Neural cell (in vitro differentiated cells): ENCODE results near the gene FOSL2. TPM values are rescaled to one million over a fixed set of nuclear protein-coding genes. Genes with fewer than 3 reads are reported as not detected.

Experiments used
- H2AFZ ChIP-seq: fragments of 200-600, 300-800 bp; sonication (generic), shearing (Covaris generic); 2 replicates; pipeline ENCODE4 v1.6.0; 2014; ENCODE audit warnings: low read depth, mild to moderate bottlenecking, antibody characterized with exemption, low read length, moderate library complexity
- H3F3A ChIP-seq: fragments of 200-600 bp; shearing (Covaris generic); 2 replicates; pipeline ENCODE4 v1.6.1; 2016; ENCODE audit warnings: mild to moderate bottlenecking, moderate library complexity, mixed read lengths, antibody characterized with exemption, low read length; ENCODE audit not compliant: insufficient read depth, poor library complexity, severe bottlenecking
- H3K27ac ChIP-seq: fragments of 200-600, 300-800 bp; sonication (generic), shearing (Covaris generic); 2 replicates; pipeline ENCODE4 v1.5.1; 2014; ENCODE audit warnings: mild to moderate bottlenecking, low read length, moderate library complexity
- H3K27me3 ChIP-seq: fragments of 300-800, 200-600 bp; sonication (generic), shearing (Covaris generic); 2 replicates; pipeline ENCODE4 v1.6.0; 2014; ENCODE audit warnings: mild to moderate bottlenecking, low read depth, low read length, moderate library complexity; ENCODE audit not compliant: insufficient read depth
- H3K36me3 ChIP-seq: fragments of 300-800, 200-600 bp; sonication (generic), shearing (Covaris generic); 2 replicates; pipeline ENCODE4 v1.5.1; 2014; ENCODE audit warnings: mild to moderate bottlenecking, antibody characterized with exemption, low read length, moderate library complexity; ENCODE audit not compliant: insufficient read depth
- H3K4me2 ChIP-seq: fragments of 300-800, 200-600 bp; sonication (generic), shearing (Covaris generic); 2 replicates; pipeline ENCODE4 v1.6.0; 2014; ENCODE audit warnings: mild to moderate bottlenecking, low read length
- H3K4me3 ChIP-seq: fragments of 300-800, 200-600 bp; sonication (generic), shearing (Covaris generic); 2 replicates; pipeline ENCODE4 v1.5.1; 2014; ENCODE audit warnings: mild to moderate bottlenecking, low read length, moderate library complexity
- H3K79me2 ChIP-seq: fragments of 200-600 bp; shearing (Covaris generic); replicated peaks from 2 replicates; pipeline ENCODE4 v1.6.0; 2014; ENCODE audit warnings: mild to moderate bottlenecking, low read length, moderate library complexity; ENCODE audit not compliant: insufficient read depth
- H3K9ac ChIP-seq: fragments of 300-800, 200-600 bp; sonication (generic), shearing (Covaris generic); 2 replicates; pipeline ENCODE4 v1.6.1; 2016; ENCODE audit warnings: mild to moderate bottlenecking, low read length, mixed read lengths
- H3K9me2 ChIP-seq: fragments of 200-600 bp; shearing (Covaris generic); 2 replicates; pipeline ENCODE4 v1.6.1; 2016; ENCODE audit warnings: mild to moderate bottlenecking, low read length, mixed read lengths; ENCODE audit not compliant: insufficient read depth
- H3K9me3 ChIP-seq: fragments of 200-600, 300-800 bp; sonication (generic), shearing (Covaris generic); 2 replicates; pipeline ENCODE4 v1.6.1; 2016; ENCODE audit warnings: mild to moderate bottlenecking, mixed run types, low read length, moderate library complexity, mixed read lengths
- H4K20me1 ChIP-seq: fragments of 200-600 bp; shearing (Covaris generic); 2 replicates; pipeline ENCODE4 v1.6.1; 2016; ENCODE audit warnings: mild to moderate bottlenecking, mixed run types; ENCODE audit not compliant: insufficient read depth
- EP300 ChIP-seq: fragments of 450-650 bp; conservative IDR thresholded peaks from 2 replicates; pipeline ENCODE4 v1.6.1; 2014; ENCODE audit warnings: antibody characterized with exemption, mild to moderate bottlenecking, moderate library complexity; ENCODE audit not compliant: poor library complexity, severe bottlenecking
- EZH2 ChIP-seq: fragments of 200-600, 300-800 bp; shearing (Covaris generic), sonication (generic); IDR thresholded peaks from 2 replicates; pipeline ENCODE4 v1.6.1; 2014; ENCODE audit warnings: antibody characterized with exemption, low read length, borderline replicate concordance, mild to moderate bottlenecking; ENCODE audit not compliant: insufficient read depth, poor library complexity, severe bottlenecking
- MXI1 ChIP-seq: fragments of 450-650 bp; conservative IDR thresholded peaks from 2 replicates; pipeline ENCODE4 v1.6.1; 2014; ENCODE audit warnings: antibody characterized with exemption, mild to moderate bottlenecking; ENCODE audit not compliant: poor library complexity, severe bottlenecking
- POLR2AphosphoS5 ChIP-seq: IDR thresholded peaks from 2 replicates; pipeline ENCODE4 v1.6.1; 2012
- RAD21 ChIP-seq: fragments of 450-650 bp; conservative IDR thresholded peaks from 2 replicates; pipeline ENCODE4 v1.6.1; 2014; ENCODE audit warnings: antibody characterized with exemption, mild to moderate bottlenecking, moderate library complexity
- SMC3 ChIP-seq: fragments of 450-650 bp; conservative IDR thresholded peaks from 2 replicates; pipeline ENCODE4 v1.6.1; 2014; ENCODE audit warnings: antibody characterized with exemption, mild to moderate bottlenecking, moderate library complexity; ENCODE audit not compliant: poor library complexity
- TAF1 ChIP-seq: IDR thresholded peaks from 2 replicates; pipeline ENCODE4 v1.6.1; 2012; ENCODE audit warnings: low read depth
- polyA plus RNA-seq: library from polyadenylated mRNA; depleted of rRNA; stranded (reverse); fragments of >200 nt; gene quantifications from 2 replicates; pipeline ENCODE4 v1.2.3, GENCODE V29; 2014
- TF ChIP-seq, protein P1 (sequence below): IDR thresholded peaks from 2 replicates; pipeline ENCODE4 v1.6.1; 2012; ENCODE audit warnings: borderline replicate concordance
- TF ChIP-seq, protein P2 (sequence below): fragments of 450-650 bp; IDR thresholded peaks from 2 replicates; pipeline ENCODE4 v1.5.1; 2014; ENCODE audit warnings: antibody characterized with exemption, mild to moderate bottlenecking, moderate library complexity; ENCODE audit not compliant: poor library complexity, severe bottlenecking

FOSL2 gene
- polyA plus RNA-seq, 1 donor from 2014 or later = 2.8 TPM

DNA sequence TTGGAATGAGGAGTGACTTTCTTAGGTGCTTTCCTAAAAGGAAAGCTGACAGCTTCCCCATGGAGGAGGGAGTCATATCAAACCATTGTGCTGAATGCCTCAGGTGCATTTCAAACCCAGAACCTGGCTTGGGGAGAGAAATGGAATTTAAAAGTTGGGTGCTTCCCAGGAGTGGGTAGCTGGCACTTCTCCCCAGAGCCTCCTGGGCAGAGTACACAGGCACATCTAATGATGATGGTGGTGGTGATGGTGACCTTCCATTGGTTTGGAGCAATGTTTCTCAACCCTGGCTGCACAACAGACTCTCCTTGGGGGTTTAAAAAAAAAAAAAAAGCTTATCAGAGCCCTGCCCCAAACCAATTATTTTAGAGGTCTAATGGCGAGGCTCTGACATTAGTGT lies 8.3 kb downstream of the FOSL2 start:
- no peaks in the 10 kb centered on the region for H3F3A ChIP-seq
- TF ChIP-seq SMC3 (no peak), MXI1 (no peak), POLR2AphosphoS5 (no peak), TAF1 (no peak), EP300 (no peak)
- TF ChIP-seq, protein P1, sequence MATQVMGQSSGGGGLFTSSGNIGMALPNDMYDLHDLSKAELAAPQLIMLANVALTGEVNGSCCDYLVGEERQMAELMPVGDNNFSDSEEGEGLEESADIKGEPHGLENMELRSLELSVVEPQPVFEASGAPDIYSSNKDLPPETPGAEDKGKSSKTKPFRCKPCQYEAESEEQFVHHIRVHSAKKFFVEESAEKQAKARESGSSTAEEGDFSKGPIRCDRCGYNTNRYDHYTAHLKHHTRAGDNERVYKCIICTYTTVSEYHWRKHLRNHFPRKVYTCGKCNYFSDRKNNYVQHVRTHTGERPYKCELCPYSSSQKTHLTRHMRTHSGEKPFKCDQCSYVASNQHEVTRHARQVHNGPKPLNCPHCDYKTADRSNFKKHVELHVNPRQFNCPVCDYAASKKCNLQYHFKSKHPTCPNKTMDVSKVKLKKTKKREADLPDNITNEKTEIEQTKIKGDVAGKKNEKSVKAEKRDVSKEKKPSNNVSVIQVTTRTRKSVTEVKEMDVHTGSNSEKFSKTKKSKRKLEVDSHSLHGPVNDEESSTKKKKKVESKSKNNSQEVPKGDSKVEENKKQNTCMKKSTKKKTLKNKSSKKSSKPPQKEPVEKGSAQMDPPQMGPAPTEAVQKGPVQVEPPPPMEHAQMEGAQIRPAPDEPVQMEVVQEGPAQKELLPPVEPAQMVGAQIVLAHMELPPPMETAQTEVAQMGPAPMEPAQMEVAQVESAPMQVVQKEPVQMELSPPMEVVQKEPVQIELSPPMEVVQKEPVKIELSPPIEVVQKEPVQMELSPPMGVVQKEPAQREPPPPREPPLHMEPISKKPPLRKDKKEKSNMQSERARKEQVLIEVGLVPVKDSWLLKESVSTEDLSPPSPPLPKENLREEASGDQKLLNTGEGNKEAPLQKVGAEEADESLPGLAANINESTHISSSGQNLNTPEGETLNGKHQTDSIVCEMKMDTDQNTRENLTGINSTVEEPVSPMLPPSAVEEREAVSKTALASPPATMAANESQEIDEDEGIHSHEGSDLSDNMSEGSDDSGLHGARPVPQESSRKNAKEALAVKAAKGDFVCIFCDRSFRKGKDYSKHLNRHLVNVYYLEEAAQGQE = no peak
- no peak overlapping the region for H2AFZ ChIP-seq
- no peak overlapping the region for H3K4me3 ChIP-seq
- no peaks in the 10 kb centered on the region for H3K9me2 ChIP-seq
- H3K9ac ChIP-seq = no peak overlapping the region
- no peaks in the 10 kb centered on the region for H3K36me3 ChIP-seq
- no peaks in the 10 kb centered on the region for H3K9me3 ChIP-seq
- no peak overlapping the region for H3K27ac ChIP-seq
- peaks cover 7% of the 10 kb centered on the region for H3K79me2 ChIP-seq
- H3K27me3 ChIP-seq = no peaks in the 10 kb centered on the region
- H4K20me1 ChIP-seq = no peaks in the 10 kb centered on the region
- no peak overlapping the region for H3K4me2 ChIP-seq

DNA sequence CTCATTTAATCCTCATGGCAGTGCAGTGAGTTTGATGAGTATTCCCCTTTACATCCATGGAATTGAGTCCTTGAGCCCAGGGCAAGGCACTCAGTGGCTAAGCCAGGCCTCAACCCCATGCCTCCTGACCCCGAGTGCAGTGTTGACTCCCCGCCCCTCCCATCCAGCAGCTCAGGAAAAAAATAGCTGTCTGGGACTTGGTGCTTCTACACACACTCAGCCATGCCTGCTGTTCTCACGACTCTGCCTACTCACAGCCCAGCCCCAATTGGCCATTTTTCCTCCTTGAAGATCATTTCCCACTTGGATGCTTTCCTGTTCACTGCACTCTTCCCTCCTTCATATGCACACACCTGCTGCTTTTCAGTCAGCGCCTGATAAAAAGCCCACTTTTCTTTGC lies 8.8 kb downstream of the FOSL2 start:
- Histone ChIP-seq H3K36me3 (no peaks in the 10 kb centered on the region), H3F3A (no peaks in the 10 kb centered on the region), H3K4me2 (no peak overlapping the region), H3K9ac (no peak overlapping the region), H3K27ac (no peak overlapping the region), H3K79me2 (peaks cover 7% of the 10 kb centered on the region), H3K4me3 (no peak overlapping the region), H3K27me3 (no peaks in the 10 kb centered on the region), H4K20me1 (no peaks in the 10 kb centered on the region), H2AFZ (no peak overlapping the region), H3K9me3 (no peaks in the 10 kb centered on the region), H3K9me2 (no peaks in the 10 kb centered on the region)
- TF ChIP-seq RAD21 (no peak), MXI1 (no peak), EP300 (no peak), POLR2AphosphoS5 (no peak), SMC3 (no peak), TAF1 (no peak), EZH2 (no peak)
- TF ChIP-seq, protein P1 = no peak
- TF ChIP-seq, protein P2, sequence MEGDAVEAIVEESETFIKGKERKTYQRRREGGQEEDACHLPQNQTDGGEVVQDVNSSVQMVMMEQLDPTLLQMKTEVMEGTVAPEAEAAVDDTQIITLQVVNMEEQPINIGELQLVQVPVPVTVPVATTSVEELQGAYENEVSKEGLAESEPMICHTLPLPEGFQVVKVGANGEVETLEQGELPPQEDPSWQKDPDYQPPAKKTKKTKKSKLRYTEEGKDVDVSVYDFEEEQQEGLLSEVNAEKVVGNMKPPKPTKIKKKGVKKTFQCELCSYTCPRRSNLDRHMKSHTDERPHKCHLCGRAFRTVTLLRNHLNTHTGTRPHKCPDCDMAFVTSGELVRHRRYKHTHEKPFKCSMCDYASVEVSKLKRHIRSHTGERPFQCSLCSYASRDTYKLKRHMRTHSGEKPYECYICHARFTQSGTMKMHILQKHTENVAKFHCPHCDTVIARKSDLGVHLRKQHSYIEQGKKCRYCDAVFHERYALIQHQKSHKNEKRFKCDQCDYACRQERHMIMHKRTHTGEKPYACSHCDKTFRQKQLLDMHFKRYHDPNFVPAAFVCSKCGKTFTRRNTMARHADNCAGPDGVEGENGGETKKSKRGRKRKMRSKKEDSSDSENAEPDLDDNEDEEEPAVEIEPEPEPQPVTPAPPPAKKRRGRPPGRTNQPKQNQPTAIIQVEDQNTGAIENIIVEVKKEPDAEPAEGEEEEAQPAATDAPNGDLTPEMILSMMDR = no peak
